Measurements from ENCODE around the gene PPIP5K1.

Gene PPIP5K1

DNA sequence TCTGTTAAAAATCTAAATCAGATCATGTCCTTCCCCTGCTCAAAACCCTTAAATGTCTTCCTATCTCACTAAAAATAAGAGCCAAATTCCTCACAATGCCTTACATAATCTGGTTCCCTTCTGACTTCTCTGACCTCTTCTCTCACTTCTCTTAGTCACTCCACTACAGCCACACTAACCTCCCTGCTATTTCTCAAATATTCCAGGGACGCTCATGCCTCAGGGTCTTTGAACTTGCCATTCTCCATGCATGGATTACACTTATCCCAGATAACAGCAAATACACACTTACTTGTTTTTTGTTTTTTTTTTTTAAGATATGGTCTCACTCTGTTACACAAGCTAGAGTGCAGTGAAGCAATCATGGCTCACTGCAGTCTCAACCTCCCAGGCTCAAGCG is 105.6 kb downstream of the PPIP5K1 start:
- DNase-seq = no peak
